Stimulated activated CD4-positive, alpha-beta T cell treated with anti-CD3 and anti-CD28 coated beads, Interleukin-1b, Interleukin-23, amount 100 ng/mL, for 4 hours (primary cell): Measurements from ENCODE around the gene ZBED1.
"Not testable (repeated sequence)": the region's sequence is repeated elsewhere in the genome, so short reads cannot be mapped to it uniquely, and the experiment has no call there.

Experiments used
- DNase-seq, 2 donors: peaks; one replicate each; pipeline ENCODE4 v3.0.0-alpha.2; 2020; ENCODE audit warnings: low read depth in 2 of 2

The ZBED1 gene

GRCh38 chrX:2497961-2498780 lies 2.6 kb downstream of the ZBED1 start:
- no peak for DNase-seq

- DNase-seq, result no peak
Observed at GRCh38 chrX:2495595-2495994, 5.2 kb downstream of the ZBED1 start.

- no peak for DNase-seq
Observed at GRCh38 chrX:2492531-2493218, 8.1 kb downstream of the ZBED1 start.

- DNase-seq, result no peak
Observed at GRCh38 chrX:2490634-2491033, 10.1 kb downstream of the ZBED1 start.

GRCh38 chrX:2489446-2490445 lies 11.0 kb downstream of the ZBED1 start:
- no peak for DNase-seq

- no peak for DNase-seq
Observed at GRCh38 chrX:2488621-2489285, 12.0 kb downstream of the ZBED1 start.

- DNase-seq, result no peak
Observed at GRCh38 chrX:2487366-2487765, 13.4 kb downstream of the ZBED1 start.

GRCh38 chrX:2486476-2487133 lies 14.2 kb downstream of the ZBED1 start:
- no peak for DNase-seq

- no peak for DNase-seq
Observed at GRCh38 chrX:2485789-2486345, 14.9 kb downstream of the ZBED1 start.

GRCh38 chrX:2484721-2485648 lies 15.8 kb downstream of the ZBED1 start:
- no peak for DNase-seq

- DNase-seq, result no peak
Observed at GRCh38 chrX:2484256-2484655, 16.5 kb downstream of the ZBED1 start.

GRCh38 chrX:2483398-2484060 lies 17.2 kb downstream of the ZBED1 start:
- no peak for DNase-seq

- DNase-seq, result not testable (repeated sequence)
Observed at GRCh38 chrX:2481597-2481996, 19.2 kb downstream of the ZBED1 start.

GRCh38 chrX:2479982-2480381 lies 20.8 kb downstream of the ZBED1 start:
- not testable (repeated sequence) for DNase-seq

GRCh38 chrX:2479420-2479780 lies 21.4 kb downstream of the ZBED1 start:
- no peak for DNase-seq

GRCh38 chrX:2478546-2479419 lies 22.0 kb downstream of the ZBED1 start:
- DNase-seq, result no peak

- DNase-seq, result not testable (repeated sequence)
Observed at GRCh38 chrX:2477313-2477712, 23.5 kb downstream of the ZBED1 start.
